Epithelial cell of esophagus (primary cell): Measurements from ENCODE around the gene CDH22.

Experiments used
- DNase-seq: peaks from one replicate; pipeline ENCODE4 v3.0.0; 2010; ENCODE audit warnings: low read depth
- H3K4me3 ChIP-seq: 2 replicates; pipeline ENCODE4 v1.5.1; 2011; ENCODE audit warnings: mild to moderate bottlenecking, low read length, control low read depth
- TF ChIP-seq, protein P1 (sequence below): IDR thresholded peaks from 2 replicates; pipeline ENCODE4 v1.5.1; 2011; ENCODE audit warnings: low read depth, mild to moderate bottlenecking, low read length, control low read depth, inconsistent platforms; ENCODE audit not compliant: insufficient read depth; ENCODE audit errors: missing control alignments

CDH22 gene

GRCh38 chr20:46179862-46180261, 128.4 kb downstream of the CDH22 start:
- DNase-seq: no peak
- TF ChIP-seq, protein P1, sequence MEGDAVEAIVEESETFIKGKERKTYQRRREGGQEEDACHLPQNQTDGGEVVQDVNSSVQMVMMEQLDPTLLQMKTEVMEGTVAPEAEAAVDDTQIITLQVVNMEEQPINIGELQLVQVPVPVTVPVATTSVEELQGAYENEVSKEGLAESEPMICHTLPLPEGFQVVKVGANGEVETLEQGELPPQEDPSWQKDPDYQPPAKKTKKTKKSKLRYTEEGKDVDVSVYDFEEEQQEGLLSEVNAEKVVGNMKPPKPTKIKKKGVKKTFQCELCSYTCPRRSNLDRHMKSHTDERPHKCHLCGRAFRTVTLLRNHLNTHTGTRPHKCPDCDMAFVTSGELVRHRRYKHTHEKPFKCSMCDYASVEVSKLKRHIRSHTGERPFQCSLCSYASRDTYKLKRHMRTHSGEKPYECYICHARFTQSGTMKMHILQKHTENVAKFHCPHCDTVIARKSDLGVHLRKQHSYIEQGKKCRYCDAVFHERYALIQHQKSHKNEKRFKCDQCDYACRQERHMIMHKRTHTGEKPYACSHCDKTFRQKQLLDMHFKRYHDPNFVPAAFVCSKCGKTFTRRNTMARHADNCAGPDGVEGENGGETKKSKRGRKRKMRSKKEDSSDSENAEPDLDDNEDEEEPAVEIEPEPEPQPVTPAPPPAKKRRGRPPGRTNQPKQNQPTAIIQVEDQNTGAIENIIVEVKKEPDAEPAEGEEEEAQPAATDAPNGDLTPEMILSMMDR: no peak
- no peak overlapping the region for H3K4me3 ChIP-seq

DNA sequence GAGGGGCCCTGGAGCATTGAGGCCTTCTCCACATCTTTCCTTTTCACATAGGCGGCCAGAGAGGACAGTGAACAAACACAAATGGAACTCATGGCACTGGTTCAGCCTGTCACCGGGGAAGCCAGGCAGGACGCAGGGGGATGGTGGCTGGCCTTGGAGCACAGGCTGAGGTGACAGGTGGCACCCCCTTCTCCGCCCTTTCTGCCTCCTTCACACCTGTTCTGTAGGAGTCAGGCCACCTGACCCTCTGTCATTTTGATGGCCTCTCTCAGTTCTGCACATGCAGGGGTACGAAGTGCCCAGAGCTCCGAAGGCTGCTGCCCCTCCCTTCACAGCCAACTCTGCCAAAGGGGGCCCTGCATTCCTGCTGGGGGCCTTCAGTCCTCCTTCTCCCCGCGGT, 129.4 kb downstream of the CDH22 start:
- H3K4me3 ChIP-seq: no peak overlapping the region
- no peak for DNase-seq
- TF ChIP-seq, protein P1: no peak

DNA sequence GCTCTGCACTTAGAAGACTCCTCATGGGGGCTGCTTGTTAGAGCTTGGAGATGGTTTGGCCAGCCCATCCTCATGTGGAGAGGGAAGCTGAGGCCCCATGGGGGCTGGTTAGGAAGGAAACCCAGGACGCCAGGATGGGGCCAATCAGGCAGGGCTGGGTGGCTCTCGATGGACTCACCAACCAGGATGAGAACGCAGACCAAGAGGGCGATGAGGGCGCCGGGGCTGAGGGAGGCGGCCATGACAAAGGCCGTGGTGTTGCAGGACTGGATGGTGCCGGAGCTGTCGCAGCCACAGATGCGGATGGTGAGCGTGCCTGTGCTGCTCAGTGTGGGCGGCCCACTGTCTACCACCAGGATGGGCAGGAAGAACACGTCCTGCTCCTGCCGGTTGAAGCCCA, 130.5 kb downstream of the CDH22 start:
- no peak for DNase-seq
- TF ChIP-seq, protein P1: no peak
- H3K4me3 ChIP-seq: no peak overlapping the region

DNA sequence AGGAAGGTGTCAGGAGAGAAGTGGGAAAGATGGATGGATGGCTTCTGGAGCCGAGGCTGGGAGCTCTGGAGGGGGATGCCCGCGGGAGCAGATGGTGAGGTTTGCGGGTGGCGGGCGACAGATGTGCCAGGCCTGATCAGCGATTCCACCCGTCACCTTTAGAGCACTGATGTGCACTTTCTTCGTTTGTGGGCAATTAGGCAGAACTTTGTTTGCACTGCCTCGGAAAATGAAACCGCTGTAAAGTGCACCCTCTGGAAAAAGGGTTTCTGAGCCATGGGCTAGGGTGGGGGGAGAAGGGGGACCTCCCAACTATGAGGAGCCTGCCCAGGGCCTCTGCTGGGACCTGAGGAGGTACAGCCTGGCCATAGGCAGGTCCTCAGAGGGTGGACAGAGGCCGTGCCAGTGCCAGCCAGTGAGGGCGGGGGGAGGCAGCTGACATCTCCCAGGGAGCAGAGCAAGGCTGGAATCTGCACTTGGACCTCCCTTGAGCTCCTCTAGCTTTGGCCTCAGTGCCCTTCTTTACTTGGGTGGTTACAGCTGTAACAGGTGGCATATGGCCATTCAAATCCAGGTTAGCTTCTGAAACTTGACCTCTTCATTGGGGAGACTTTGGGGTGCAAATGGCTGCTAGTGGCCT, 131.4 kb downstream of the CDH22 start:
- DNase-seq: no peak
- TF ChIP-seq, protein P1: no peak
- no peak overlapping the region for H3K4me3 ChIP-seq

GRCh38 chr20:46175127-46175494, 133.2 kb downstream of the CDH22 start:
- no peak overlapping the region for H3K4me3 ChIP-seq
- TF ChIP-seq, protein P1: no peak
- no peak for DNase-seq

DNA sequence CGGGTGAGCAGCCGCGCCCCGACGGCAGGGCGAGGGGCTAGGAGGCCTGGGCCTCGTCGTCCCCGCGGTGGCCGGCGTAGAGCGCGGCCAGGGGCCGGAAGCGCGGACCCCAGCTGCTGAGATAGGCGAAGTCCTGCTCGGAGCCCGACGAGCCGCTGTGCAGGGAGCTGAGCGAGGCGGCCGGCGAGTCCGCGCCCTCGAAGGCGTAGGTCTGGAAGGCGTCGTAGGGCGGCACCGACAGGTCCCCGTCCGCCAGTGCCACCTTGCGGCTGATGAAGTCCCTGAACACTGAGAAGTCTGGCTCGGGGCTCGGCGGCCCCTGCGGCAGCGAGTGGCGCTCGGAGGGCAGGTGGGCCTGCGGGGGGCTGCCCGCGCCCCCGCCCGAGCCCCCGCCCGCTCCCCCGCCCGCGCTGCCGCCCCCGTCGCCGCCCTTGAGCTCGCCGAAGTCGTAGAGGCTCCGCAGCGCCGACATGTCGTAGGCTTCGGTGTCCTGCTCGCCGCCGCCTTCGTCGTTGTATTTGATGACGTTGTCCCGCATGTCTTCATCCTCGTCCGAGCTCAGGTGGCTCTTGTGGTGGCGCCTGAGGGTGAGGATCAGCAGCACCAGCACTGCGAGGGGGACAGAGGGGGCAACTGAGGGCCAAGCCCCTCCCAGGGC, 133.7 kb downstream of the CDH22 start:
- no peak overlapping the region for H3K4me3 ChIP-seq
- DNase-seq: peak; percentile 70
- TF ChIP-seq, protein P1: peak; percentile 62
